Heart left ventricle (tissue), 13 donors: ENCODE results near the gene BAG2.

Experiments
- POLR2A ChIP-seq, 2 donors: fragments of 450-650 bp; IDR thresholded peaks; one replicate each; pipeline ENCODE4 v1.6.1; 2017; ENCODE audit warnings: antibody characterized with exemption in 2 of 2, mild to moderate bottlenecking in 2 of 2, moderate library complexity in 2 of 2
- TF ChIP-seq, protein P1 (sequence below), 12 donors: fragments of 200-600 bp; sonication (generic) in 4 of 12; IDR thresholded peaks; one replicate each; pipeline versions ENCODE4 v1.5.0 to v1.8.0; 2018 to 2022; ENCODE audit warnings: antibody characterized with exemption in 12 of 12, mild to moderate bottlenecking in 5 of 12
- donor health status: ischemic (EF 13 %, LVEDD 7.1; RV severe dilation, severe dysfunction).
- donor health status: DM: no; HTN: yes; CAD: no.
- donor health status: DM: no; HTN: no; CAD: no.
- donor health status: ischemic (EF 25% LVEDD 6.9; RV normal size, moderate dysfunction).
- donor health status: ischemic (EF 25% LVEDD 5.7; RV mildly dilated, moderate dysfunction).
- donor health status: ischemic (EF 35%, LVEDD 5.7; RV mildly dilated, moderate dysfunction).
- donor health status: nonischemic (EF 11% LVEDD 7.7; RV severe dilation, severe dysfunction).
- donor health status: DM: yes; HTN: yes; CAD: no.
- donor health status: PGD.
- donor health status: ischemic (EF 29% LVEDD 5.4; RV normal size, mild dysfunction).
- donor health status: nonischemic (EF 23%, LVEDD 6.1; RV moderate dilation, normal function).

DNA sequence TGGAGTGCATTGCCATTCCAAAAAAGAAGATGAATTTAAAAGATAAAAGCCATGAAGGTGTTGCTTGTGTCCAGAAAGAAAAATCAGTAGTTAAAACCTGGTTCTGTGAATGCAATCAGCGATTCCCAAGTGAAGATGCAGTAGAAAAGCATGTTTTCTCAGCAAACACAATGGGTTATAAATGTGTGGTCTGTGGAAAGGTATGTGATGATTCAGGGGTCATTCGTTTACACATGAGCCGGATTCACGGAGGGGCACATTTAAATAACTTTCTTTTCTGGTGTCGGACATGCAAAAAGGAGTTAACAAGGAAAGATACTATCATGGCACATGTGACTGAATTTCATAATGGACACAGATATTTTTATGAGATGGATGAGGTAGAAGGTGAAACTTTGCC is 24.7 kb upstream of the BAG2 start:
- TF ChIP-seq, protein P1, sequence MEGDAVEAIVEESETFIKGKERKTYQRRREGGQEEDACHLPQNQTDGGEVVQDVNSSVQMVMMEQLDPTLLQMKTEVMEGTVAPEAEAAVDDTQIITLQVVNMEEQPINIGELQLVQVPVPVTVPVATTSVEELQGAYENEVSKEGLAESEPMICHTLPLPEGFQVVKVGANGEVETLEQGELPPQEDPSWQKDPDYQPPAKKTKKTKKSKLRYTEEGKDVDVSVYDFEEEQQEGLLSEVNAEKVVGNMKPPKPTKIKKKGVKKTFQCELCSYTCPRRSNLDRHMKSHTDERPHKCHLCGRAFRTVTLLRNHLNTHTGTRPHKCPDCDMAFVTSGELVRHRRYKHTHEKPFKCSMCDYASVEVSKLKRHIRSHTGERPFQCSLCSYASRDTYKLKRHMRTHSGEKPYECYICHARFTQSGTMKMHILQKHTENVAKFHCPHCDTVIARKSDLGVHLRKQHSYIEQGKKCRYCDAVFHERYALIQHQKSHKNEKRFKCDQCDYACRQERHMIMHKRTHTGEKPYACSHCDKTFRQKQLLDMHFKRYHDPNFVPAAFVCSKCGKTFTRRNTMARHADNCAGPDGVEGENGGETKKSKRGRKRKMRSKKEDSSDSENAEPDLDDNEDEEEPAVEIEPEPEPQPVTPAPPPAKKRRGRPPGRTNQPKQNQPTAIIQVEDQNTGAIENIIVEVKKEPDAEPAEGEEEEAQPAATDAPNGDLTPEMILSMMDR (IDR thresholded peaks at IDR 0.05) = no peak
- TF ChIP-seq POLR2A (IDR thresholded peaks at IDR 0.05) = no peak
